Osteocyte (in vitro differentiated cells): Measurements from ENCODE around the gene ZNF579. TPM values are rescaled to one million over a fixed set of nuclear protein-coding genes. Genes with fewer than 3 reads are reported as not detected.

Source experiments
- DNase-seq: peaks from one replicate; pipeline ENCODE4 v3.0.0; 2021; ENCODE audit warnings: mixed read lengths; ENCODE audit not compliant: unreplicated experiment; ENCODE audit errors: extremely low spot score
- H3K27ac Mint-ChIP-seq: one replicate; pipeline ENCODE4 v1.8.0; 2021; ENCODE audit warnings: mild to moderate bottlenecking, mixed read lengths; ENCODE audit not compliant: unreplicated experiment
- H3K27me3 Mint-ChIP-seq: one replicate; pipeline ENCODE4 v1.8.0; 2021; ENCODE audit warnings: mixed read lengths; ENCODE audit not compliant: unreplicated experiment
- H3K36me3 Mint-ChIP-seq: one replicate; pipeline ENCODE4 v1.8.0; 2021; ENCODE audit warnings: mixed read lengths; ENCODE audit not compliant: unreplicated experiment
- H3K4me1 Mint-ChIP-seq: one replicate; pipeline ENCODE4 v1.8.0; 2021; ENCODE audit warnings: mixed read lengths; ENCODE audit not compliant: unreplicated experiment
- H3K4me3 Mint-ChIP-seq: one replicate; pipeline ENCODE4 v1.8.0; 2021; ENCODE audit warnings: mild to moderate bottlenecking, moderate library complexity, mixed read lengths; ENCODE audit not compliant: unreplicated experiment
- H3K9me3 Mint-ChIP-seq: one replicate; pipeline ENCODE4 v1.8.0; 2021; ENCODE audit warnings: mixed read lengths; ENCODE audit not compliant: unreplicated experiment
- CTCF ChIP-seq: fragments of 200-600 bp; sonication (generic); IDR thresholded peaks from 2 replicates; pipeline ENCODE4 v1.5.0; 2021; ENCODE audit warnings: antibody characterized with exemption, mild to moderate bottlenecking, moderate library complexity
- total RNA-seq: library from RNA; stranded (reverse); gene quantifications from 2 replicates; pipeline ENCODE4 v1.2.1, GENCODE V29; 2021

Gene ZNF579
- total RNA-seq, 1 donor from 2014 or later, result 29.2 TPM

GRCh38 chr19:55593096-55593772 is 12.6 kb upstream of the ZNF579 start:
- Mint-ChIP-seq H3K27ac (no peak overlapping the region), H3K36me3 (peaks cover 32% of the 10 kb centered on the region), H3K4me1 (no peaks in the 10 kb centered on the region), H3K27me3 (no peaks in the 10 kb centered on the region), H3K4me3 (no peak overlapping the region), H3K9me3 (no peaks in the 10 kb centered on the region)
- no peak for TF ChIP-seq CTCF
- DNase-seq, result no peak

GRCh38 chr19:55592391-55593090 is 11.9 kb upstream of the ZNF579 start:
- TF ChIP-seq CTCF, result no peak
- Mint-ChIP-seq H3K27ac (no peak overlapping the region), H3K4me1 (no peaks in the 10 kb centered on the region), H3K9me3 (no peaks in the 10 kb centered on the region), H3K27me3 (no peaks in the 10 kb centered on the region), H3K36me3 (peaks cover 32% of the 10 kb centered on the region), H3K4me3 (no peak overlapping the region)
- DNase-seq, result no peak

GRCh38 chr19:55591555-55591954 is 10.9 kb upstream of the ZNF579 start:
- no peak for DNase-seq
- Mint-ChIP-seq H3K27me3 (no peaks in the 10 kb centered on the region), H3K4me1 (peaks cover 9% of the 10 kb centered on the region), H3K27ac (no peak overlapping the region), H3K9me3 (no peaks in the 10 kb centered on the region), H3K4me3 (no peak overlapping the region), H3K36me3 (peaks cover 27% of the 10 kb centered on the region)
- no peak for TF ChIP-seq CTCF

GRCh38 chr19:55590617-55591016 is 10.0 kb upstream of the ZNF579 start:
- H3K27me3 Mint-ChIP-seq, result no peaks in the 10 kb centered on the region
- TF ChIP-seq CTCF, result no peak
- H3K36me3 Mint-ChIP-seq, result peaks cover 19% of the 10 kb centered on the region
- H3K27ac Mint-ChIP-seq, result no peak overlapping the region
- H3K9me3 Mint-ChIP-seq, result no peaks in the 10 kb centered on the region
- no peak overlapping the region for H3K4me3 Mint-ChIP-seq
- no peak for DNase-seq
- peaks cover 17% of the 10 kb centered on the region for H3K4me1 Mint-ChIP-seq

GRCh38 chr19:55590109-55590508 is 9.5 kb upstream of the ZNF579 start:
- Mint-ChIP-seq H3K27ac (no peak overlapping the region), H3K4me3 (no peak overlapping the region)
- no peak for DNase-seq

More at GRCh38 chr19:55590109-55590508, 9.5 kb upstream of the ZNF579 start:
- H3K9me3 Mint-ChIP-seq, result no peaks in the 10 kb centered on the region
- no peak for TF ChIP-seq CTCF
- peaks cover 14% of the 10 kb centered on the region for H3K36me3 Mint-ChIP-seq
- H3K27me3 Mint-ChIP-seq, result no peaks in the 10 kb centered on the region
- H3K4me1 Mint-ChIP-seq, result peaks cover 22% of the 10 kb centered on the region
